ENCODE measurements around the gene INTS3.
"Not testable (repeated sequence)": the region's sequence is repeated elsewhere in the genome, so short reads cannot be mapped to it uniquely, and the experiment has no call there.

Gene INTS3

DNA sequence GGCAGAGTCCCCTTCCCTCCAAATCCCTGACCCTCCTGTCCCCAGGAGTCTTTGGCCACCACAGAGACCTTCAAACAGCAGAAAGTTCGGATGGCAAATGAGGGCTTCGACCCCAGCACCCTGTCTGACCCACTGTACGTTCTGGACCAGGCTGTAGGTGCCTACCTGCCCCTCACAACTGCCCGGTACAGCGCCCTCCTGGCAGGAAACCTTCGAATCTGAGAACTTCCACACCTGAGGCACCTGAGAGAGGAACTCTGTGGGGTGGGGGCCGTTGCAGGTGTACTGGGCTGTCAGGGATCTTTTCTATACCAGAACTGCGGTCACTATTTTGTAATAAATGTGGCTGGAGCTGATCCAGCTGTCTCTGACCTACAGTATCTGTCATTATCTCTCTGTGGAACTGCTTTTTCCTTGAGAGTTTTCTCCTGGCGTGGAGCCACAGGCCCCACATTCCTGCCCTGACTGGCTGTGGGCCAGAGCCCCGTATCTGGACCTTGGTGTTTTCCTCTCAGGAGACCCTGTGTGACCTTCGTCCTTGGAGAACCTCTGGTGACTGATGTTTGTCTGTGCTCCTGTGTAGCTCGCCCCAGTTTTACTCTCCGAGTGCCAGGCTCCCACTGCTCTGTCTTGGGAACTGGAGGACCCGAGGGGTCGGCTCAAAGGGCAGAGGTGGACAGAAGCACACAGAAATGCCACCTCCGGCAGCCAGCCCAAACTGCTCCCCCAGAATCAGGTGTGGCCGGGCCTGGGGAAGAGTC lies 52.1 kb downstream of the INTS3 start:
- no peak for DNase-seq

DNA sequence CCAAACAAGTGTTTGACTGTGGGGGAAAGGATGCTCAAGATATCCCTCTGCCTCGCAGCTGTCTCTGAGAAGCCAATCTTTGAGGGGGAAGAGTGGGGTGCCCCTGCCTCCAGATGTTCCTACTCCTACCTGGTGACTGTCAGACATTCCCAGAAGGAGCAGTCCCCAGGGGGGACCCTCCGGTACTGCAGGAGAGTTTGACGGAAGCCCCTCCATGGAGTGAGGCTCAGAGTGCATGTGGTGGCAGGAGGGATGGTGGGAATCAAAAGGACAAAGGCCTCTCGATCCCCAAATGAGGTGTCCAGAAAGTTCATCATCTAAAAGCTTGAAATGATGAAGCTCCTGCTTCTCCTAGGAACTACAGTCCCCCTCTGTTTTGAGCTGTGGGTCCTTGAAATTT lies 52.7 kb downstream of the INTS3 start:
- DNase-seq, result no peak

DNA sequence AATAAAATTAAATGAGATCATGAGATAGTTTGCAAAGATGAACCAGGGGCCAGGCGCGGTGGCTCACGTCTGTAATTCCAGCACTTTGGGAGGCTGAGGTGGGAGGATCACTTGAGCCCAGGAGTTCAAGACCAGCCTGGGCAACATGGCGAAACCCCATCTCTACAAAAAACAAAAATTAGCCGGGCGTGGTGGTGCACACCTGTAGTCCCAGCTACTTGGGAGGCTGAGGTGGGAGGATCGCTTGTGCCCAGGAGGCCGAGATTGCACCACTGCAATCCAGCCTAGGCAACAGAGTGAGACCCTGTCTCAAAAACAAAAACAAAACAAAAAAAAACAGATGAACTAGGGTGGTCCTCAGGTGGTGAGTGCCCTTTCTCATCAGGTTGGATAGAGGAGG lies 54.8 kb downstream of the INTS3 start:
- DNase-seq, result not testable (repeated sequence)

DNA sequence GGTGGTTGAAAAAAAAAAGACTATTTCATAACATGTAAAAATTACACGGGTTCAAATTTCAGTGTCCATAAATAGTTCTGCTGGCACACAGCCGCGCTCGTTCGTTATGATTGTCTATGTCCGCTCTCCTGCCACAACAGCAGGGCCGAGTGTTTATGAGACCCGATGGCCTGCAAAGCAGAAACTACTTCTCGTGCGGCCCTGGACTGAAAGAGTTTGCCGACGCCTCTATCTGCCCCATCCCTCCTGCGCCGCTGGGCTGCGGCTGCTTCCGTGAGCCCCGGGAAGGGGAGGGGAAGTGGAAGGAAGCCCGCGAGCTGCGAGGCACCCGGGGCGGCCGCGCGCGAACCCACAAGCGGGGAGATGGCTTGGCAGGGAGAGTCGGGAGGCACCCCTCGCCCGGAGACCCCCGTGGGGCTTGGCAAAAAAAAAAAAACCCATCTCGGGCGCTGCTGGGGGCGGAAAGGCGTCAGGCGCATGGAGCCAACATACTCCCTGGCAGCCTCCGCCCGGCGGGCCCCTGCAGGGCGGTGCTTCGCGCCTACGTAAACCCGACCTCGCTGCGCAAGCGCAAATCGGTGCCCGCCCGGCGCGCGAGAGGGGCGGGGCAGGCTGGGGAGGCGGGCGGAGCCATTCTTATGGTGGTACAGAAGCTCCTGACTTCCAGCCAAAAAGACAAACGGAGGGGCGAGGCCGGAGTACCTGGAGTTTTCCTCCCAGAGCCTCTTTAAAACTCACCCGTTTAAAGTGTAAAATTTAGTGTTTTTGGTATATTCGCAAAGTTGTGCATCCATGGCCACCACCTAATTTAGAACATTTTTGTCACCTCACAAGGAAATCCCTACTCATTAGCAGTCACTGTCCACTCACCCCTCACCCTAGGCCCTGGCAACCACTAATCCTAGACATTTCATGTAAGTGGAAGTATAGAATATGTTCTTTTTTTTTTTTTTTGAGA lies 55.7 kb downstream of the INTS3 start:
- DNase-seq, result peak; percentile 93

DNA sequence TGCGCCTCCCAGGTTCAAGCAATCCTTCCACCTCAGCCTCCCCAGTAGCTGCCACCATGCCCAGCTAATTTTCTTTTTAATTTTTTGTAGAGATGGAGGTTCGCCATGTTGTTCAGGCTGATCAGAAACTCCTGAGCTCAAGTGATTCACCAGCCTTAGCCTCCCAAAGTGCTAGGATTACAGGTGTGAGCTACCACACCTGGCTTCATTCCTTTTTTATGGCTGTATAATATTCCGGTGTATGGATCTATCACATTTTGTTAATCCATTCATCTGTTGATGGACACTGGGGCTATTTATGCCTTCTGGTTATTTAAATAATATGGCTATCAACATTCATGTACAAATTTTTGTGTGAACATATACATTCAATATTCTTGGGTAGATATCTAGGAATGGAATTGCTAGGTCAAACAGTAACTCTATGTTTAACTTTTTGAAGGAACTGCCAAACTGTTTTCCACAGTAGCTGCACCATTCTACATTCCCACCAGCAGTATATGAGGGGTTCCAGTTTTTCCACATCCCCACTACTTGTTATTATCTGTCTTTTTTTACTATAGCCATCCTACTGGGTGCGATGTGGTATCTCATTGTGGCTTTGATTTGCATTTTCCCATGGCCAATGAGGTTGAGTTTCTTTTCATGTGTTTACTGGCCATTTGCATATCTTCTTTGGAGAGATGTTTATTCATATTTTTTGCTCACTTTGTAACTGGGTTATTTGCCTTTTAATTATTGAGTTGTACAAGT lies 58.4 kb downstream of the INTS3 start:
- no peak for DNase-seq

DNA sequence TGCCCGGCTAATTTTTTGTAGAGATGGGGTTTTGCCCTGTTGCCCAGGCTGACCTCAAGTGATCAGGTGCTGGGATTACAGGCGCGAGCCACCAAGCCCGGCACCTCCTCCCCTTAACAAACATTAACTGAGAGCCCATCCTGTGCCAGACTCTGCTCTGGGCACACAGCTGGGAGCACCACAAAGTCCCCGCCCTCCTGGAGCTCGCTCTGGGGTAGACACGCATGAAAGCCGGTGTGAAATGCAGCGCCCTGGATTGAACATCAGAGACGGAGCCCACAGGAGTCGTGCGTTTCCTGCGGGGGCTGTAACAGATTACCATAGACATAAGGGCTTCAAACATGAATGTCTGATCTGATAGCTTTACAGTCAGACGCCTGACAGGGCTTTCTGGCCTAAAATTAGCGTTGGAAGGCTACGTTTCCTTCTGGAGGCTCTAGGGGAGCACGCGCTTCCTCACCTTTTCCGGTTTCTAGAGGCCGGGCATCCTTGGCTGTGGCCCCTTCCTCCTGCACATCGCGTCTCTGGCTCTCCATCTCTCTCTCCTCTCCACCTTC lies 61.7 kb downstream of the INTS3 start:
- DNase-seq, result peak; percentile 22

DNA sequence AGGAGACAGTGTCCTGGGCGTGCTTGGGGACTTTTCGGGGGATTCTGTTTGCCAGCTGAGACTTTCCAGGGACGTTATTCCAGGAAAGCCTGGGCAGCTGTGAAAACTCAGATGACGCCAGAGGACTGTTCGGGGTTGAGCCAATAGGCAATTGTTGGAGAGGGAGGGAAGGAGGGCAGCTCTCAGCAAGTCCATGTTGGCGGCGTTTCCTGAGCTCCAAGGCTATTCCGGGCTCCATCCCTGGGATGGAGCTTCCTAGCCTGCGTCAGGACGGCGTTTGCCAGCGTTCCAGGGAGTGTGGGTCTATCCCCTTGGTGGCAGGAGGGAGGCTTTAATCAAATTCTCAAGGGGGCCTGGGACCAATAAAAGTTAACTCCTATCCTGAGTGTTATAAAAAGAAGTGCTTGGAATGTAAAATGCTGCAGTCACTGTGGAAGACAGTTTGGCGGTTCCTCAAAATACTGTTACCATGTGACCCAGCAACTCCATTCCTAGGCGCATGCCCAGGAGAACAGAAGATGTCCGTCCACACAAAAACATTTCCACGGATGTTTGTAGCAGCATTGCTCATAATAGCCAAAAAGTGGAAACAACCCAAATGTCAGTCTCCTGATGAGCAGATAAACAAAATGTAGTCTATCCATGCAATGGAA lies 62.6 kb downstream of the INTS3 start:
- peak; percentile 86 for DNase-seq

DNA sequence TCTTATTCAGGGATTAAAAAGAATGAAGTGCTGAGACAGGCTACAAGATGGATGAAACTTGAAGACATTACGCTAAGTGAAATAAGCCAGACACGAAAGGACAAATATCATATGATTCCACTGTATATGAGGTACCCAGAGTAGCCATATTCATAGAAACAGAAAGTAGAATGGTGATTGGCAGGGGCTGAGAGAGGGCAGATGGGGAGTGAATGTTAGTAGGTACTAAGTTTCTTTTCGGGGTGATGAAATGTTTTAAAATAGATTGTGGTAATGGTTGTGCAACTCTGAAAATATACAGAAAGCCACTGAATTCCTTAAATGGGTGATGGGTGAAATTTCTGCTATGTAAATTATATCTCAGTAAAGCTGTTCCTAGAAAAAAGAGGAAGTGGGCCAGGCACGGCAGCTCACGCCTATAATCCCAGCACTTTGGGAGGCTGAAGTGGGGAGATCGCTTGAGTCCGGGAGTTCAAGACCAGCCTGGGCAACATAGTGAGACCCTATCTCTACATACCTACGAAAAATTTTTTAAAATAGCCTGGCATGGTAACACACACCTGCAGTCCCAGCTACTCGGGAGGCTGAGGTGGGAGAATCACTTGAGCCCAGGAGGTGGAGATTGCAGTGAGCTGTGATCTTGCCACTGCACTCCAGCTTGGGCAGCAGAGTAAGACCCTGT lies 63.3 kb downstream of the INTS3 start:
- DNase-seq, result peak; percentile 98

DNA sequence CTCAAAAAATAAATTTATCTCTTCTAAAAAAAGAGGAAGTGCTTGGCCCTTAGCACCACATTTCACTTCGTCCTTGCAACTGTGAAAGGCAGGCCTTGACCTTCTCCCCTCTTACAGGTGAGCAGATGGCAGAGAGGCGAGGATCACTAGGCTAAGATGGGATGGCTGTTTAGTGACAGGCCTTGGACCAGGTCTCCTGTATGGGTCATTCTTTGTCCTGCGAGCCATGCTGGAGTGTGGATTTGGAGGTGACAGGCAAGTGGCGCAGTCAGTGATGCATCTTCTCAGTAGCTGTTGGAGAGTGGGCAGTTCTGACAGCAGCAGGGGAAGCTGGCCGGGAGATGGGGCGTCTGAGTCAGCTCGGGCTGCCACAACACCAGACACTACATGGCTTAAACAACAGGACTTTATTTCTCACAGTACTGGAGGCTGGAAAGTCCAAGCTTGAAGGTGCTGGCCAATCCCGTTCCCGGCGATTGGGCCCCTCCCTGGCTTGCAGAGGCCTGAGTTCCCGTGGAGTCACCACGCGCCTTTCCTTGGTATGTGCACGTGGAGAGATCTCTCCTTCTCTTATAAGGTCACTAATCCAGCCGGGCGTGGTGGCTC lies 63.9 kb downstream of the INTS3 start:
- peak; percentile 97 for DNase-seq

DNA sequence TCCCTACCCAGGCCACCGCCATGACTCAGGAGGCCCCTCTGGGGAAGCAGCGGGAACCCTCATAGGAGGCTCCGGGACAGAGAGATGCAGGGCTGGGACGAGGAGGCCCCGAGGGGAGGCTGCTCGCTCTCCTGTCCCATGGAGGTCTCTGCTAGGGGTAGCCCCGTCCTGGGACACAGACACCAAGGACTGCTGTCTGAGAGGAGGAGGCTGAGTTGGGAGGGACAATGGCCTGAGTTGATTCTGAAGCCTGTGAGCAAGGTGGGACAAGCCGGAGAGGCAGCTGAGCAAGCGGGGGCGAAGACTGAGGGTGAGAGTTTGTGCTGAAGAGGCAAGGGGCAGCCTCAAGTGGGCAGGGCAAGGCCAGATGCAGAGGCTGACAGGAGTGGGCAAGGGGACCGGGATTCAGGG lies 64.8 kb downstream of the INTS3 start:
- no peak for DNase-seq

DNA sequence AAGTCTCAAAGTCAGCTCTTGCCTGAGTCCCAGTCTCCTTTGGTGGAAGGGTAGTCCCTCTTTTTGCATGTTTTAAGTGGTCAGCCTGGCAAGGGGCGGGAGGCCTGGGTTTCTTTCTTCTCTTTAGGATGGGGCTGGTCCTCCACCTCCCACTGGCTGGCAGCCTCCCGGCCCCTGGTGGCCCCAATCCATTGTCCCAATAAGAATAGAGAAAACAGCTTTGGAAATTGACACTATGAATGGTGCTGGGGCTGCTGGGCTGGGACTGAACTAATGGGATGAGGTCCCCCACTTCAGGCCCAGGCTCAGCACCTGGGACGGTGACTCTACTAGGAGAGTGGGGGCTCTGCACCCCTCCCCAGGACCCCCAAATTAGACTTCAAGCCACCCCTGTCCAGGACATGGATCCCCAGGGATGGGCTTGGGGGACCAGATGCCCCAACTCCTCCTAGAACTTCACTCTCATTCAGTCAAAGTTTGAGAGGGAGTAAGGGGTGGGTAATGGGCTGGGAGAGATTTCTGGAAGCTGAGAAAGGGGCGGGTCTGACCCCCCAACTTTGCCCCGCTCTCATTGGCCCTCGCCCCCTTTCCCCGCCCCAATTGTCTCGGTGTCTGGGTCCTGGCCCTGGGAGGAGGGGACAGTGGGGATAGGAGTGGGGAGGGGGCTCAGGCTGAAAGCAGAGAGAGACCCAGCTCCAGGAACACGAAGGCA lies 65.6 kb downstream of the INTS3 start:
- DNase-seq, result no peak

DNA sequence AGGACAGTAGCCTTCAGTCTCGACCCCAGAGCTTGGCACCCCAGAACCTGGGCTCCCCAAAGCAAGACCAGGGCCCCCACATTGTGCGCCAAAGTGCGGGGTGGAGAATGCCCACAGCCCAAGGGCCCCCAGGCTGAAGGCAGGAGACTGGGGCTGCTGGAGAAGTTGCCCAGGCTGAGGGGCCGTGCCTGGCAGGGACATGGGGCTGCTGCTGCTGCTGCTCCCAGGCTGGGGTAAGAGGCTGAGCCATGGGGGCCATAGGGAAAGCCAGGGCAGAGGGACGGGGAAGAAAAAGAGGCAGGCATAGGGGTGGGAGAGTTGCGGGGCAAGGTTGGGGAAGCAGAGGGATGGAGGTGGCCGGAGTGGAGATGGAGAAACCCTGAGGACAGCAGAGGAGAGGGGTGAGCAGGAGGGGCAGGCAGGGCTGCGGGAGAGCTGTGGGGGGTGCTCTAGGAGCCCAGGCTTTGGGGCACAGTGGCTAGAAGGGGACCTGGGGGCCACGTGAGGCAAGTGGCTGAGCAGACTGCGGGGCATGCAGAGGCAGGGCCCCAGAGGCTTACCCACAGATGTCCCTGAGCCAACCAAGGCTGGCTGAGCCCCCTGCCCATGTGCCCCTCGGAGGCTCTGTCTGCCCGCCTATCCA lies 66.2 kb downstream of the INTS3 start:
- DNase-seq, result no peak

DNA sequence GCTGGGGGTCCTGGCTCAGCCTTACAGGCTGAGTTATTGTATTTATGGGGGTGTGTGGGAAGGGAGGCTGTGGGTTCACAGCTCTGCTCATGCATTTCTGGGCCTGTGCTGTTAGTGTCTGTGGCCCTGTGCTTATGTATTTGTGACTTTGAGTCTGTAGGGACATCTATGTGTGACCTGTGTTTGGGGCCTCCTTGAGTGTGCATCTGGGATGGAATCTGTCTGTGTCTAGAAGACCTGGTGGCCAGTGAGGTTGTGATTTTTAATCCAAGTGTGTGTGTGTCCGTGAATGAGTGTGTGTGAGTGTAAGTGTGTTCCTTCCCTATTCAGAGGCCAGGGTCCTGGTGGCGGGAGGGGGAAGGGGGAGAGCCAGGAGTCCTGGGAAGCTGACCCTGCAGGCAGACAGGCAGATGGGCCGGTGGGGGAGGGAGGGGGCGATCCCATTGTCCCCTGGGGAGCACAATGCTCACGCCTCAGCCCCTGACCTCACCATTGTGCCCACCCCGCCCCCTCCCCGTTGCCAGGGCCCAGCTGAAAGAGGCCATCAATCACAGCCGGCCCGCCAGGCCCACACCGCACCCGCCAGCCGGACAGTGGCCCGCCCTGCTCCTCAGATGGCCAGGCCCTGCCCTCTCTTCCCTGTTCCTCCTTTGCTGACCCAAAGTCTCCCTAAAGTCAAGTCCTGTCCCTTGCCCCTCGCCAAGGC lies 66.9 kb downstream of the INTS3 start:
- no peak for DNase-seq

DNA sequence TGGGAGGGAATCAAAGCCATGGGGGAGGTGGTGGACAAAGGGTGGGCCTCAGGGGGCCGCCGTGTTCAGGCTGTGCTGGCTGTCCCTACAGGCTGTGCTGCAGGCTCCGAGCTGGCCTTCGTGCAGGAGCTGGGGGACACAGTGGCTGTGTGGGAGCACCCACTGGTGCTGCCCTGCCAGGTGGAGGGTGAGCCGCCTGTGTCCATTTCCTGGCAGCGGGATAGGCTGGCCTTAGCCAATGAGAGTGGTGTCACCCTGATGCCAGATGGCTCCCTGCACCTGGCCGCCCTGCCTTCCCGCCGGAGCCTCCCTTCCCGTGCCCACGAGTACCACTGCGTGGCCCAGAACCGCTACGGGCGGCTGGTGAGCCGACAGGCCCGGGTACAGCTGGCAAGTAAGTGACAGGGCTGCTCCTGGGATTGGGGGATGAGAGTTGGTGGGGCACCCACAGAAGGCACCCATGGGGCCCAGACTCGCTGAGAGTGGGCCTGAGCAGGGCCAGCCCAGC lies 67.5 kb downstream of the INTS3 start:
- DNase-seq, result no peak

DNA sequence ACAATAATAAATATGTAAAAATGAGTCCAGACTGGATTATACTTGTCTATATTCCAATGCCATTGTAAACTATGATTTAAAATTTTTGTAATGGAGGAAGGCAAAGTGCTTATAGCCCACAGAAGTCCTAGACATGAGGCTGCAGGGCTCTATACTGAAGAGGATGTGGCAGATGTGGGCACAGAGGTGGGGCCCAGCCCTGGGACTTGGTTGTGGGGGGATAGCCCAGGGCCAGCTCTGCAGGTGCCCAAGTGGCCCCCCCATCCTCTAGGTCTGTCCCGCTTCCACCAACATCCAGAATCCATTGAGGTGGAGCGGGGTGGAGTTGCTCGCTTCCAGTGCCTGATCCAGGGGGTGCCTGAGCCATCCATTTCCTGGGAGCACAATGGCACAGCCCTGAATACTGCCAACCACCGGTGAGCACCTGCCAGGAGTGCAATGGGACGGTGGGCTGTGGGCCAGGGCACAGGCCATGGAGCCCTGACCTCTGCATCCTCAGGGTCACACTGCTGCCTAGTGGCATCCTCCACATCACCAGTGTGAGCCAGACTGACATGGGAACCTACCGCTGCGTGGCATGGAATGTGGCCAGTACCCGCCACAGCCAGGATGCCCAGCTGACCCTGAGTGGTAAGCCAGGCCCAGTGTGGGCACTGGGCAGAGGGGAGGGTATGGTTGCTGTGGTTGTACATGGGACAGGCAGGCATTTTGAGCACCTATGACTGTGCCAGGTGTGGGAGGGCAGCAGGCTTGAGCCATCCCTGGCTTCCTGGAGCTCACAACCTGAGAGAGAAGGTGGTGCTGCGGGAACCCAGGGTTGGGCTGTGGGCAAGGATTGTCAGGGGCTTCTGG lies 68.3 kb downstream of the INTS3 start:
- DNase-seq, result no peak

DNA sequence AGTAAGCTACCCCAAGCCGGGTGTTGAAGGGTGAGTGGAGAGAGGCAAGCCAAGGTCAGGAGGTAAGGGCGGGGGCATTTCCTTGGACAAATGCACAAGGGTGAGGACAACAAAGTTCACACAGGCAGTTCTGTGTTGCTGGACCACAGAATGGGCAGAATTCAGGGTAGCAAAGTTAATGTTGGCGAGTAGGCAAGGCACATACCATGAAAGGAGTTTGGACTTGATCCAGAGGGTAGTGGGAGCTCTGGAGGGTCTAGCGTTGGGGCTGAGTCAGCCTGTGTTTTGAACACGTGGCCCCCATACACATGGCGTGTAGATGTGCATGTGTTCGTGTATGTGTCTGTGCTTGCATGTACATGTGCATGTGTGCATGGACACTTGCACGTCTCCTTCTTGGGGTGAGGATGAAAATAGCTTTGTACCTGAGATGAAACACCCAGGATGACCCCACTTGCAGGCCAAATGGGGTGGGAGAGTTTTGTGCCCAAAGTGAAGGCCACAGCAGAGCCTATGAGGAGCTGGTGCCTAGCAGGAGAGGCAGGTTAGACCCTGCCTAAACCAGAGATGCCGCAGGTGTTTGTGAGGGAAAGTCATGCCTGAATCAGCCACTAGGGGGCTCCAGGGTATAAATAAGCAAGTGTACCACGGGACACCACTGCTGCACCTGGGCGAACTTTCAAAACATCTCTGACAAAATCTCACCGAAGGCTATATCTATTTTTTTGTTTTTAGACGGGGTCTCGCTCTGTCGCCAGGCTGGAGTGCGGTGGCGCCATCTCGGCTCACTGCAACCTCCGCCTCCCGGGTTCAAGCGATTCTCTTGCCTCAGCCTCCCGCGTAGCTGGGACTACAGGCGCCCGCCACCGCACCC lies 69.2 kb downstream of the INTS3 start:
- DNase-seq, result peak; percentile 62

DNA sequence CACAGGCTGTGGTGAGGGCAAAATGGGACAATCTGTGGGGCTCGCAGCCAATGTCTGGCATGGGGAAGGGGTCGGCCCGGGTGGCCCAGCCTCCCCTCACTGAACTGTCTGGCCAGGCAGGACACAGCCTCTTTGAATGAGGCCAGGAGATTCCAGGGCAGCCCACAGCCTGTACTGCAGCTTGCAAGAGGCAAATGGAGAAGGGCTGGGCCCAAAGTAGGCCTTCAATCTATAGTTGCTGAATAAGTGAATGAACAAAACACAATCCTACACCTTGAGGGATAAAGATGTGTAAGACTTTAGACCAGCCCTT lies 70.6 kb downstream of the INTS3 start:
- no peak for DNase-seq
